Endothelial cell of umbilical vein (primary cell): ENCODE measurements around the gene NANP. TPM values are rescaled to one million over a fixed set of nuclear protein-coding genes. Genes with fewer than 3 reads are reported as not detected.
"Not testable (repeated sequence)": the region's sequence is repeated elsewhere in the genome, so short reads cannot be mapped to it uniquely, and the experiment has no call there.

Experiments
- BruUV-seq: library from RNA; stranded (reverse); fragments of 400-500 nt; replicated peaks from 2 replicates; lab custom pipeline; 2021; lab: Mats Ljungman, UMichigan
- CTCF ChIA-PET: fragments of 300-600, 350-600 bp; sonication (Branson Sonifier 250); formaldehyde crosslinking; loops from one replicate; lab custom pipeline; 2021; ENCODE audit warnings: antibody characterized with exemption, inconsistent platforms; lab: Charles Lee
- POLR2A ChIA-PET: fragments of 300-600, 350-600 bp; sonication (Branson Sonifier 250); formaldehyde crosslinking; loops from one replicate; lab custom pipeline; 2021; ENCODE audit warnings: antibody characterized with exemption, inconsistent platforms; lab: Charles Lee
- DNase-seq: peaks from one replicate; pipeline ENCODE4 v3.0.0-alpha.2; 2011; ENCODE audit warnings: low read depth, low spot score
- FAIRE-seq: peaks from 2 replicates; lab custom pipeline; 2011; peaks lifted over from hg19 to GRCh38; lab: Jason Lieb, UNC
- H2AFZ ChIP-seq: 2 replicates; pipeline ENCODE4 v1.6.0; 2012; ENCODE audit warnings: low read depth, low read length, control low read depth, inconsistent platforms
- H3K27ac ChIP-seq: 2 replicates; pipeline ENCODE4 v1.5.1; 2011; ENCODE audit warnings: low read depth, mild to moderate bottlenecking, control low read depth, low read length, moderate library complexity; ENCODE audit not compliant: insufficient read depth
- H3K27me3 ChIP-seq, 2 experiments: 2 replicates each; pipeline versions ENCODE4 v1.6.0 to v1.6.1; 2011; ENCODE audit warnings: low read length in 2 of 2, mixed read lengths in 1 of 2; ENCODE audit not compliant: control insufficient read depth in 2 of 2, insufficient read depth in 2 of 2
- H3K36me3 ChIP-seq, 2 experiments: 2 replicates in 1 of 2; 3 replicates in 1 of 2; pipeline ENCODE4 v1.5.1; 2011; ENCODE audit warnings: low read length in 2 of 2, mild to moderate bottlenecking in 1 of 2, moderate library complexity in 1 of 2; ENCODE audit not compliant: control insufficient read depth in 2 of 2, insufficient read depth in 2 of 2; ENCODE audit errors: extremely low read depth in 1 of 2
- H3K4me1 ChIP-seq: 3 replicates; pipeline ENCODE4 v1.5.1; 2011; ENCODE audit warnings: mild to moderate bottlenecking, low read length; ENCODE audit not compliant: control insufficient read depth, insufficient read depth; ENCODE audit errors: extremely low read depth
- H3K4me2 ChIP-seq: 2 replicates; pipeline ENCODE4 v1.6.1; 2011; ENCODE audit warnings: low read length, control low read depth, mixed read lengths; ENCODE audit not compliant: insufficient read depth
- H3K4me3 ChIP-seq, 3 experiments: fragments of 200-600 bp in 1 of 3; sonication (generic), shearing (Covaris generic) in 1 of 3; replicated peaks in 1 of 3; 2 replicates each; pipeline ENCODE4 v1.5.1; 2011 to 2016; ENCODE audit warnings: control low read depth in 3 of 3, low read length in 3 of 3, mild to moderate bottlenecking in 2 of 3, inconsistent platforms in 1 of 3, low read depth in 1 of 3, moderate library complexity in 1 of 3; ENCODE audit not compliant: insufficient read depth in 1 of 3
- H3K79me2 ChIP-seq: 2 replicates; pipeline ENCODE4 v1.6.0; 2012; ENCODE audit warnings: low read length, inconsistent platforms; ENCODE audit not compliant: control insufficient read depth, insufficient read depth
- H3K9ac ChIP-seq: replicated peaks from 2 replicates; pipeline ENCODE3; 2011; ENCODE audit warnings: low read length, control low read depth; ENCODE audit not compliant: insufficient read depth; ENCODE audit errors: extremely low read depth
- H3K9me1 ChIP-seq: replicated peaks from 3 replicates; pipeline ENCODE4 v1.6.0; 2011; ENCODE audit warnings: mild to moderate bottlenecking, low read length; ENCODE audit not compliant: control insufficient read depth, insufficient read depth; ENCODE audit errors: extremely low read depth
- H3K9me3 ChIP-seq: replicated peaks from 2 replicates; pipeline ENCODE4 v1.5.1; 2012; ENCODE audit warnings: low read length, inconsistent platforms; ENCODE audit not compliant: control insufficient read depth, insufficient read depth
- H4K20me1 ChIP-seq: replicated peaks from 2 replicates; pipeline ENCODE3; 2011; ENCODE audit warnings: mild to moderate bottlenecking, low read length; ENCODE audit not compliant: control insufficient read depth, insufficient read depth; ENCODE audit errors: extremely low read depth
- EZH2 ChIP-seq: IDR thresholded peaks from 2 replicates; pipeline ENCODE4 v1.6.1; 2012; ENCODE audit warnings: borderline replicate concordance, low read depth, mild to moderate bottlenecking, moderate library complexity, low read length, inconsistent platforms; ENCODE audit not compliant: severe bottlenecking
- FOS ChIP-seq: IDR thresholded peaks from 2 replicates; pipeline ENCODE4 v1.6.1; 2011; ENCODE audit warnings: mild to moderate bottlenecking, low read length, moderate library complexity, borderline replicate concordance; ENCODE audit not compliant: insufficient read depth
- dilution Hi-C: fragments of 300-500 bp; cut with MboI; formaldehyde crosslinking; loops from one replicate; pipeline ENCODE4 v1.15.0; 2019; ENCODE audit warnings: low sequenced_read_pairs; ENCODE audit not compliant: extremely low pct_ligation_motif_present
- intact Hi-C: fragments of 100-400 bp; cut with micrococcal nuclease; formaldehyde crosslinking; loops from one replicate; pipeline ENCODE4 v1.10.0; 2022
- polyA plus RNA-seq, 4 experiments: library from polyadenylated mRNA; depleted of rRNA in 3 of 4; stranded (reverse) in 3 of 4; unstranded in 1 of 4; fragments of >200 nt; gene quantifications; 2 replicates each; pipeline versions ENCODE4 v1.2.1 to v1.2.3, GENCODE V29; 2011 to 2012; ENCODE audit warnings: missing spikeins in 1 of 4
- total RNA-seq: library from RNA; stranded (reverse); gene quantifications from 2 replicates; pipeline ENCODE4 v1.2.3, GENCODE V29; 2021
- TF ChIP-seq, protein P1 (sequence below): IDR thresholded peaks from 2 replicates; pipeline ENCODE4 v1.6.1; 2011; ENCODE audit not compliant: insufficient read depth, insufficient read length

The NANP gene
- total and polyA plus RNA-seq, 2 donors (not counting 3 experiments of a cell fraction or from before 2014, with no cell fraction given): 4.2 to 7.5 TPM

DNA sequence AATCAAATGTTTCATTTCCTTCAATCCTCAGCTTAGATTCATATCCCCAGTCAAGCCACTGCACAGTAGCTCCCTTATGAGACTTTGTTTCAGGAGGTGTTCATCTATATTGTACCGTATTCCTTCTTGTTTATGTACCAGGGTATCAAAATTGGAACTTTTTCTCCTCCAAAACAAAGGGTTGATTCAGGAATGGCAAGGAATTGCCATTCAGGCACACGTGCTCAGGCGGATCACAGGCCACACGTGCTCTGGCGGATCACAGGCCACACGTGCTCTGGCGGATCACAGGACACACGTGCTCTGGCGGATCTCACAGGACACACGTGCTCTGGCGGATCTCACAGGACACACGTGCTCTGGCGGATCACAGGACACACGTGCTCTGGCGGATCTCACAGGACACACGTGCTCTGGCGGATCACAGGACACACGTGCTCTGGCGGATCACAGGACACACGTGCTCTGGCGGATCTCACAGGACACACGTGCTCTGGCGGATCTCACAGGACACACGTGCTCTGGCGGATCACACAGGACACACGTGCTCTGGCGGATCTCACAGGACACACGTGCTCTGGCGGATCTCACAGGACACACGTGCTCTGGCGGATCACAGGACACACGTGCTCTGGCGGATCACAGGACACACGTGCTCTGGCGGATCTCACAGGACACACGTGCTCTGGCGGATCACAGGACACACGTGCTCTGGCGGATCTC, 21.5 kb downstream of the NANP start:
- BruUV-seq, H3K27ac ChIP-seq, DNase-seq, H3K4me2 ChIP-seq, H3K36me3 ChIP-seq, H3K79me2 ChIP-seq, H2AFZ ChIP-seq, intact Hi-C loops, H3K4me3 ChIP-seq, FAIRE-seq, H4K20me1 ChIP-seq, H3K4me1 ChIP-seq, H3K9ac ChIP-seq, H3K27me3 ChIP-seq, CTCF ChIA-PET, dilution Hi-C loops, H3K9me3 ChIP-seq, H3K9me1 ChIP-seq, POLR2A ChIA-PET: not testable (repeated sequence)

DNA sequence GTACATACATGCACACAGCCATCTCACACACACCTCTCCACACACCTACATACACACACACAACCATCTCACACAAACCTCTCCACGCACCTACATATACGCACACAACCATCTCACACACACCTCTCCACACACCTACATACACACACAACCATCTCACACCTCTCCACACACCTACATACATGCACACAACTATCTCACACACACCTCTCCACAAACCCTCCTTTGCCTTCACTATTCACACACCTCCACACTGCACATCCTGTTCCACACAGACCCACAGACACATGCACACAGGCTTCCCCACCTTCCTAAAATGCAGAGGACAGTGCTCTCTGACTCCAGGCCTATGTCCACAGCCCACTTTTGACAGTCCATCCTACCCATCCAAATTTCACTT, 22.2 kb downstream of the NANP start:
- H3K79me2 ChIP-seq: no peaks in the 10 kb centered on the region
- ChIA-PET CTCF (no interaction called here), POLR2A (no interaction called here)
- BruUV-seq: no TSS peak
- H3K4me1 ChIP-seq: no peaks in the 10 kb centered on the region
- TF ChIP-seq EZH2 (no peak), FOS (no peak)
- TF ChIP-seq, protein P1, sequence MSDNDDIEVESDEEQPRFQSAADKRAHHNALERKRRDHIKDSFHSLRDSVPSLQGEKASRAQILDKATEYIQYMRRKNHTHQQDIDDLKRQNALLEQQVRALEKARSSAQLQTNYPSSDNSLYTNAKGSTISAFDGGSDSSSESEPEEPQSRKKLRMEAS: no peak
- no peak overlapping the region for H3K4me2 ChIP-seq
- no peaks in the 10 kb centered on the region for H4K20me1 ChIP-seq
- H3K9me3 ChIP-seq: no peaks in the 10 kb centered on the region
- H3K4me3 ChIP-seq: no peak overlapping the region
- H3K9ac ChIP-seq: no peak overlapping the region
- H3K9me1 ChIP-seq: no peaks in the 10 kb centered on the region
- no peaks in the 10 kb centered on the region for H3K36me3 ChIP-seq
- no peak for FAIRE-seq
- no peaks in the 10 kb centered on the region for H3K27me3 ChIP-seq
- intact Hi-C loops (no loop called here), dilution Hi-C loops (no loop called here)
- no peak for DNase-seq
- H3K27ac ChIP-seq: no peak overlapping the region
- no peak overlapping the region for H2AFZ ChIP-seq
